Mucosa of descending colon (tissue), 3 donors: Measurements from ENCODE around the gene GPATCH3. TPM values are rescaled to one million over a fixed set of nuclear protein-coding genes. Genes with fewer than 3 reads are reported as not detected.

Experiments
- ATAC-seq: fragments of 200-7000 bp; cut with Tn5 transposase; one replicate; pipeline ENCODE4 v1.9.1; 2020; ENCODE audit warnings: mild to moderate bottlenecking, moderate library complexity
- DNase-seq, 3 donors: peaks; one replicate each; pipeline ENCODE4 v3.0.0-alpha.2; 2020
- H3K36me3 ChIP-seq: fragments of 200-600 bp; one replicate; pipeline ENCODE4 v1.8.0; 2021; ENCODE audit warnings: low read depth, mild to moderate bottlenecking
- H3K4me1 ChIP-seq: fragments of 200-600 bp; one replicate; pipeline ENCODE4 v1.8.0; 2021; ENCODE audit warnings: low read depth, mild to moderate bottlenecking
- H3K4me3 ChIP-seq: fragments of 200-600 bp; one replicate; pipeline ENCODE4 v1.8.0; 2021; ENCODE audit warnings: mild to moderate bottlenecking
- H3K9me3 ChIP-seq: fragments of 200-600 bp; one replicate; pipeline ENCODE4 v1.8.0; 2021; ENCODE audit warnings: mild to moderate bottlenecking
- intact Hi-C, 2 donors: fragments of 100-400 bp; cut with DNase I in 1 of 2; cut with micrococcal nuclease in 1 of 2; formaldehyde crosslinking; loops; one replicate each; pipeline versions ENCODE4 v1.11.0 to v1.11.1; 2022; cut with DNase I, micrococcal nuclease
- total RNA-seq, 3 donors: library from RNA; stranded (reverse); fragmentation: NEBNext Ultra II Directional in 2 of 3; extraction: Animal tissue kit (Norgen Biotek cat#: 25700) in 2 of 3; gene quantifications; one replicate each; pipeline versions ENCODE4 v1.2.1 to v1.2.4, GENCODE V29; 2021 to 2023
- TF ChIP-seq, protein P1 (sequence below): fragments of 200-600 bp; IDR thresholded peaks from one replicate; pipeline ENCODE4 v1.8.0; 2022; ENCODE audit warnings: antibody characterized with exemption, mild to moderate bottlenecking
- donor health status: DM: no; HTN: no; CAD: no; lungs with moderate emphysema.
- donor health status: DM: no; HTN: no; CAD: no.
- donor health status: DM: no; HTN: yes; CAD: no.

Gene GPATCH3
- total RNA-seq, 3 donors from 2014 or later = 14.0 to 17.5 (median 14.5) TPM

DNA sequence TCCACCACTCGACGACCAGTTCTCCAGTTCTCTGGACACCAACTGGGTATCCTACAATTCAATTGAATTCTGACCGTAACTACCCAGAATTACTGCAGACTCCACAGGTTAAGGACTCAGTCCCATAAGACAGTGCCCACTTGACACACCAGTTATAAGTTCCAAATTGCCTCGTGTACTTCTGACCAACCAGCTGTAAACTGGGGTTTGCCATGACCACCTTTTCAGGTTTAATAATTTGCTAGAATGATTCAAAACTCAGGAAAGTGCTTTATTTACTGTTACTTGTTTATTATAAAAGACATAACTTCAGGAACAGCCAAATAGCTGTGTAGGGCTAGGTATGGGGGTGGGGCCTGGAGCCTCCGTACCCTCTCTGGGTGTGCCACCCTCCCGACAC is 36.6 kb upstream of the GPATCH3 start:
- intact Hi-C loops = no loop called here
- no peaks in the 10 kb centered on the region for H3K9me3 ChIP-seq
- DNase-seq (no peak), ATAC-seq (no peak)
- no peaks in the 10 kb centered on the region for H3K4me1 ChIP-seq
- H3K36me3 ChIP-seq = peaks cover 2% of the 10 kb centered on the region
- TF ChIP-seq, protein P1, sequence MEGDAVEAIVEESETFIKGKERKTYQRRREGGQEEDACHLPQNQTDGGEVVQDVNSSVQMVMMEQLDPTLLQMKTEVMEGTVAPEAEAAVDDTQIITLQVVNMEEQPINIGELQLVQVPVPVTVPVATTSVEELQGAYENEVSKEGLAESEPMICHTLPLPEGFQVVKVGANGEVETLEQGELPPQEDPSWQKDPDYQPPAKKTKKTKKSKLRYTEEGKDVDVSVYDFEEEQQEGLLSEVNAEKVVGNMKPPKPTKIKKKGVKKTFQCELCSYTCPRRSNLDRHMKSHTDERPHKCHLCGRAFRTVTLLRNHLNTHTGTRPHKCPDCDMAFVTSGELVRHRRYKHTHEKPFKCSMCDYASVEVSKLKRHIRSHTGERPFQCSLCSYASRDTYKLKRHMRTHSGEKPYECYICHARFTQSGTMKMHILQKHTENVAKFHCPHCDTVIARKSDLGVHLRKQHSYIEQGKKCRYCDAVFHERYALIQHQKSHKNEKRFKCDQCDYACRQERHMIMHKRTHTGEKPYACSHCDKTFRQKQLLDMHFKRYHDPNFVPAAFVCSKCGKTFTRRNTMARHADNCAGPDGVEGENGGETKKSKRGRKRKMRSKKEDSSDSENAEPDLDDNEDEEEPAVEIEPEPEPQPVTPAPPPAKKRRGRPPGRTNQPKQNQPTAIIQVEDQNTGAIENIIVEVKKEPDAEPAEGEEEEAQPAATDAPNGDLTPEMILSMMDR = no peak
- no peak overlapping the region for H3K4me3 ChIP-seq

DNA sequence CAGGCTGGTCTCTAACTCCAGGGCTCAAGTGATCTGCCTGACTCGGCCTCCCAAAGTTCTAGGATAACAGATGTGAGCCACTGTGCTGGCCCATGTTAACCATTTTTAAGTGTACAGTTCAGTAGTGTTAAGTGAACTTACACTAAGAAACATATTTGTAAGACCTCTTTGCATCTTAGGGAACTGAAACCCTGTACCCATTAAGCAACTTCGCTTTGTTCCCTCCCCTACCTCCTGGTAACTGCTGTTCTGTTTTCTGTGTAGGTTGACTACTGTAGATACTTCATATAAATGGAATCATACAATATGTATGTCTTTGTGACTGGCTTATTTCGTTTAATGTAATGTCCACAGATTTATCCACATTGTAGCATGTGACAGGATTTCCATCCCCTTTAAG is 32.3 kb upstream of the GPATCH3 start:
- Histone ChIP-seq H3K4me1 (no peaks in the 10 kb centered on the region), H3K9me3 (no peaks in the 10 kb centered on the region), H3K4me3 (no peak overlapping the region), H3K36me3 (peaks cover 3% of the 10 kb centered on the region)
- intact Hi-C loops = no loop called here
- DNase-seq (no peak), ATAC-seq (no peak)
- TF ChIP-seq, protein P1 = no peak

DNA sequence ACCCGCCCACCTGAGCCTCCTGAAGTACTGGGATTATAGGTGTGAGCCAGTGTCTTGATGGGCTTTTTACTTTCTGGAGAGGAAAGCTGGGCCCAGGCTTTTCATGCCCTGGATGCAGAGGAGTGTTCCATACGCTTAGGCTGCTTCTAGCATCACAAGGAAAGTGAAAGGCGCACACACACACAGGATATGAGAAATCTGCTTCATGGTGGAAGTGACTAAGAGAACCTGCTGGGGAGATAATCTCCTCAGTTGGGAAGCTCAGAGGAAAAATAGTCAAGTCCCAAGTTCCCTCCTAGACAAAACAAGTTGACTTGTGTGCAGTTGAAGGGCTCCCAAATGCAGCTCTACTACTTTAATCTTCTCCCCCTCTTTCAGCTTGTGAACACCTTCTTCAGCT is 23.4 kb upstream of the GPATCH3 start:
- TF ChIP-seq, protein P1 = no peak
- intact Hi-C loops = no loop called here
- DNase-seq = no peak
- Histone ChIP-seq H3K4me1 (peaks cover 11% of the 10 kb centered on the region), H3K36me3 (no peaks in the 10 kb centered on the region), H3K4me3 (no peak overlapping the region), H3K9me3 (no peaks in the 10 kb centered on the region)
- no peak for ATAC-seq

- Histone ChIP-seq H3K4me1 (peaks cover 11% of the 10 kb centered on the region), H3K36me3 (no peaks in the 10 kb centered on the region), H3K4me3 (no peak overlapping the region), H3K9me3 (no peaks in the 10 kb centered on the region)
- ATAC-seq = no peak
- no peak for DNase-seq
- TF ChIP-seq, protein P1 = no peak
- intact Hi-C loops = no loop called here
Observed at GRCh38 chr1:26922901-26923300, 22.6 kb upstream of the GPATCH3 start.

- Histone ChIP-seq H3K4me1 (peaks cover 11% of the 10 kb centered on the region), H3K4me3 (no peak overlapping the region), H3K36me3 (no peaks in the 10 kb centered on the region), H3K9me3 (no peaks in the 10 kb centered on the region)
- intact Hi-C loops = no loop called here
- DNase-seq (no peak), ATAC-seq (no peak)
- TF ChIP-seq, protein P1 = no peak
Observed at GRCh38 chr1:26922431-26922729, 22.1 kb upstream of the GPATCH3 start.
